ENCODE measurements around the gene CCDC192.

DNA sequence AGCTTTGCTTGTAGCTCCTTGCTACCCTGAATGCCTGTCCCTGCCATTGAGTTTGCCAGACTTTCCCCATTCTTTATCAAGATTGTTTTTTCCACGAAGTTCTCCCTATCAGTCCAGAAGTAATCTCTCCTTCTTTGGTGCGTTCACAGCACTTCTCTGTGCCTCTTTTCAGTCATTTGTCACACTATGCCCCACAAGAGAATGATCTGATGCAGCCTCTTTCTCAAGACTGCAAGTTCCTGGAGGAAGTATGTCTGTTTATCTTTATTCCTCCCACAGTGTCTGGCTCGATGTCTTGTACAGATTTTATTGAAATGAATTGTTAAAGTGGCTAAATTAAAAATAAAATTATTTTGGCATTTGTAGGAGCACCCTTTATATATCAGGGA, 99.3 kb downstream of the CCDC192 start:
- no peak for TF ChIP-seq ZNF274 (IDR thresholded peaks at IDR 0.05; ENCODE audit: low read depth, low read length)
- no peak for TF ChIP-seq SUZ12 (IDR thresholded peaks at IDR 0.05; ENCODE audit: extremely low read depth, insufficient read depth, insufficient read length)
- TF ChIP-seq YY1 (IDR thresholded peaks at IDR 0.05; ENCODE audit: insufficient read depth, insufficient read length): no peak

Measured in NT2/D1 (cell line).